OCI-LY1 (cell line): Measurements from ENCODE around the gene FOXO3.

ENCODE experiments used
- H2AFZ ChIP-seq: fragments of 200-600 bp; sonication (generic), shearing (Covaris generic); 2 replicates; pipeline ENCODE4 v1.6.0; 2014; ENCODE audit warnings: antibody characterized with exemption, mild to moderate bottlenecking, low read length
- H3F3A ChIP-seq: fragments of 200-600 bp; sonication (generic), shearing (Covaris generic); 2 replicates; pipeline ENCODE4 v1.6.0; 2014; ENCODE audit warnings: mild to moderate bottlenecking, antibody characterized with exemption, low read length, moderate library complexity; ENCODE audit not compliant: insufficient read depth
- H3K27ac ChIP-seq: fragments of 200-600 bp; sonication (generic); 2 replicates; pipeline ENCODE4 v1.5.1; 2014; ENCODE audit warnings: low read length, mixed run types, mild to moderate bottlenecking, low read depth; ENCODE audit not compliant: poor library complexity, severe bottlenecking
- H3K27me3 ChIP-seq: fragments of 200-600 bp; sonication (generic); 2 replicates; pipeline ENCODE4 v1.6.0; 2014; ENCODE audit warnings: antibody characterized with exemption, mild to moderate bottlenecking, low read length, moderate library complexity; ENCODE audit not compliant: insufficient read depth
- H3K36me3 ChIP-seq: fragments of 200-600 bp; sonication (generic); 2 replicates; pipeline ENCODE4 v1.6.1; 2014; ENCODE audit warnings: mild to moderate bottlenecking, antibody characterized with exemption, low read length, moderate library complexity, mixed read lengths; ENCODE audit not compliant: insufficient read depth
- H3K4me1 ChIP-seq: fragments of 200-600 bp; sonication (generic); 2 replicates; pipeline ENCODE4 v1.5.1; 2014; ENCODE audit warnings: mild to moderate bottlenecking, low read length, moderate library complexity; ENCODE audit not compliant: insufficient read depth, severe bottlenecking
- H3K4me2 ChIP-seq: fragments of 200-600 bp; sonication (generic), shearing (Covaris generic); 2 replicates; pipeline ENCODE4 v1.6.1; 2014; ENCODE audit warnings: low read length
- H3K4me3 ChIP-seq: fragments of 200-600 bp; sonication (generic); 2 replicates; pipeline ENCODE4 v1.5.1; 2014; ENCODE audit warnings: low read length, low read depth, mild to moderate bottlenecking, mixed read lengths; ENCODE audit not compliant: poor library complexity, severe bottlenecking
- H3K79me2 ChIP-seq: fragments of 200-600 bp; shearing (Covaris generic); 2 replicates; pipeline ENCODE4 v1.6.1; 2016; ENCODE audit warnings: mixed run types, low read length, mixed read lengths; ENCODE audit not compliant: insufficient read depth
- H3K9ac ChIP-seq: fragments of 200-600 bp; sonication (generic), shearing (Covaris generic); 2 replicates; pipeline ENCODE4 v1.6.1; 2014; ENCODE audit warnings: mild to moderate bottlenecking, low read length, mixed read lengths
- H3K9me2 ChIP-seq: fragments of 200-600 bp; sonication (generic), shearing (Covaris generic); 2 replicates; pipeline ENCODE4 v1.6.1; 2014; ENCODE audit warnings: low read depth, mild to moderate bottlenecking, low read length, mixed read lengths
- H3K9me3 ChIP-seq: fragments of 200-600 bp; shearing (Covaris generic); 2 replicates; pipeline ENCODE4 v1.6.1; 2014; ENCODE audit warnings: low read length, mixed read lengths
- H4K20me1 ChIP-seq: fragments of 200-600 bp; sonication (generic), shearing (Covaris generic); 2 replicates; pipeline ENCODE4 v1.6.0; 2016; ENCODE audit warnings: mild to moderate bottlenecking, low read length; ENCODE audit not compliant: insufficient read depth
- EZH2 ChIP-seq: fragments of 200-600 bp; sonication (generic), shearing (Covaris generic); IDR thresholded peaks from 2 replicates; pipeline ENCODE4 v1.8.0; 2017; ENCODE audit warnings: borderline replicate concordance, mixed run types, mild to moderate bottlenecking, antibody characterized with exemption, low read length, moderate library complexity, mixed read lengths
- TF ChIP-seq, protein P1 (sequence below): fragments of 200-600 bp; sonication (generic), shearing (Covaris generic); IDR thresholded peaks from 2 replicates; pipeline ENCODE4 v1.5.1; 2017; ENCODE audit warnings: mild to moderate bottlenecking, antibody characterized with exemption, low read length, moderate library complexity, mixed read lengths

FOXO3 gene

DNA sequence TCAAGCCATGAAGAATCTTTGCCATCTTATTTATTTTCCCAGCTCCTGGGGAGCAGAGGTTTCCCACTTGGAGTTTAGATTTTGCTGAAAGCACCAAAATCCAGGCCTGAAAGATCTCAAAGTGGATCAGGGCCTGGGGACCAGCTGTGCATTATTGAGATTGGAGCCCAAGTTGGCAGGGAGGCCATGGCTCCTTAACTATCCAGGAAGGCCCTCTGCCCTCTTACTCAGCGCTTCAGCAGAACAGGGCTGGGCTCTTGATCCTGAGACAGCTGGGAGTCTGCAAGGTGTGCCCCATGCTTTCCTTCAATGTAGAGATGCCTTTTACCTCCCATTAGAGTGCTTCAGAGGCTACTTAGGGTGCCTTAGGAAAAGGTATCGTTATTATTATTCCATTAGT, 24.6 kb downstream of the FOXO3 start:
- no peak overlapping the region for H3K4me3 ChIP-seq
- H3K9ac ChIP-seq: no peak overlapping the region
- no peaks in the 10 kb centered on the region for H3F3A ChIP-seq
- no peaks in the 10 kb centered on the region for H3K9me3 ChIP-seq
- no peaks in the 10 kb centered on the region for H4K20me1 ChIP-seq
- H2AFZ ChIP-seq: no peak overlapping the region
- H3K4me1 ChIP-seq: peaks cover 43% of the 10 kb centered on the region
- 0 out of 2 replicates have a peak, but pooled peaks cover 7% of the 10 kb centered on the region for H3K79me2 ChIP-seq
- H3K4me2 ChIP-seq: no peak overlapping the region
- TF ChIP-seq EZH2: no peak
- TF ChIP-seq, protein P1, sequence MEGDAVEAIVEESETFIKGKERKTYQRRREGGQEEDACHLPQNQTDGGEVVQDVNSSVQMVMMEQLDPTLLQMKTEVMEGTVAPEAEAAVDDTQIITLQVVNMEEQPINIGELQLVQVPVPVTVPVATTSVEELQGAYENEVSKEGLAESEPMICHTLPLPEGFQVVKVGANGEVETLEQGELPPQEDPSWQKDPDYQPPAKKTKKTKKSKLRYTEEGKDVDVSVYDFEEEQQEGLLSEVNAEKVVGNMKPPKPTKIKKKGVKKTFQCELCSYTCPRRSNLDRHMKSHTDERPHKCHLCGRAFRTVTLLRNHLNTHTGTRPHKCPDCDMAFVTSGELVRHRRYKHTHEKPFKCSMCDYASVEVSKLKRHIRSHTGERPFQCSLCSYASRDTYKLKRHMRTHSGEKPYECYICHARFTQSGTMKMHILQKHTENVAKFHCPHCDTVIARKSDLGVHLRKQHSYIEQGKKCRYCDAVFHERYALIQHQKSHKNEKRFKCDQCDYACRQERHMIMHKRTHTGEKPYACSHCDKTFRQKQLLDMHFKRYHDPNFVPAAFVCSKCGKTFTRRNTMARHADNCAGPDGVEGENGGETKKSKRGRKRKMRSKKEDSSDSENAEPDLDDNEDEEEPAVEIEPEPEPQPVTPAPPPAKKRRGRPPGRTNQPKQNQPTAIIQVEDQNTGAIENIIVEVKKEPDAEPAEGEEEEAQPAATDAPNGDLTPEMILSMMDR: no peak
- no peaks in the 10 kb centered on the region for H3K9me2 ChIP-seq
- H3K27me3 ChIP-seq: no peaks in the 10 kb centered on the region
- H3K27ac ChIP-seq: no peak overlapping the region
- H3K36me3 ChIP-seq: no peaks in the 10 kb centered on the region

GRCh38 chr6:108585921-108586536, 25.3 kb downstream of the FOXO3 start:
- Histone ChIP-seq H3K4me1 (peaks cover 50% of the 10 kb centered on the region), H4K20me1 (no peaks in the 10 kb centered on the region), H3K27me3 (no peaks in the 10 kb centered on the region), H2AFZ (no peak overlapping the region), H3K9ac (no peak overlapping the region), H3K4me2 (no peak overlapping the region), H3K4me3 (no peak overlapping the region), H3K36me3 (no peaks in the 10 kb centered on the region), H3K9me2 (no peaks in the 10 kb centered on the region), H3K27ac (no peak overlapping the region), H3K9me3 (no peaks in the 10 kb centered on the region), H3F3A (no peaks in the 10 kb centered on the region), H3K79me2 (0 out of 2 replicates have a peak, but pooled peaks cover 7% of the 10 kb centered on the region)
- TF ChIP-seq, protein P1: no peak
- no peak for TF ChIP-seq EZH2

GRCh38 chr6:108587258-108588059, 26.7 kb downstream of the FOXO3 start:
- Histone ChIP-seq H4K20me1 (no peaks in the 10 kb centered on the region), H3K27ac (peak overlapping the region; percentile 88), H3K9ac (no peak overlapping the region)

More at GRCh38 chr6:108587258-108588059, 26.7 kb downstream of the FOXO3 start:
- no peak overlapping the region for H2AFZ ChIP-seq
- H3F3A ChIP-seq: no peaks in the 10 kb centered on the region
- H3K4me2 ChIP-seq: peak overlapping the region; percentile 37; the same call in 1 of the 2 replicates
- TF ChIP-seq EZH2: no peak
- H3K79me2 ChIP-seq: 0 out of 2 replicates have a peak, but pooled peaks cover 7% of the 10 kb centered on the region
- no peaks in the 10 kb centered on the region for H3K27me3 ChIP-seq
- no peaks in the 10 kb centered on the region for H3K9me3 ChIP-seq
- no peak overlapping the region for H3K4me3 ChIP-seq
- H3K9me2 ChIP-seq: no peaks in the 10 kb centered on the region
- peaks cover 55% of the 10 kb centered on the region for H3K4me1 ChIP-seq
- H3K36me3 ChIP-seq: no peaks in the 10 kb centered on the region
